IPS-15b (cell line): ENCODE data around the gene FBXO9.

Experiments
- H3K27me3 ChIP-seq: one replicate; pipeline ENCODE4 v1.6.1; 2013; ENCODE audit warnings: low read length; ENCODE audit not compliant: control insufficient read depth, insufficient read depth
- H3K36me3 ChIP-seq: one replicate; pipeline ENCODE4 v1.6.1; 2013; ENCODE audit warnings: low read length; ENCODE audit not compliant: control insufficient read depth, insufficient read depth
- H3K4me1 ChIP-seq: one replicate; pipeline ENCODE4 v1.6.1; 2013; ENCODE audit warnings: mild to moderate bottlenecking, low read length; ENCODE audit not compliant: control insufficient read depth, insufficient read depth
- H3K4me3 ChIP-seq: one replicate; pipeline ENCODE4 v1.5.1; 2013; ENCODE audit warnings: low read depth, low read length
- H3K9ac ChIP-seq: one replicate; pipeline ENCODE4 v1.6.1; 2013; ENCODE audit warnings: low read depth, mild to moderate bottlenecking, low read length
- H3K9me3 ChIP-seq: one replicate; pipeline ENCODE4 v1.6.1; 2013; ENCODE audit warnings: mild to moderate bottlenecking, low read length; ENCODE audit not compliant: control insufficient read depth, insufficient read depth

Gene FBXO9

DNA sequence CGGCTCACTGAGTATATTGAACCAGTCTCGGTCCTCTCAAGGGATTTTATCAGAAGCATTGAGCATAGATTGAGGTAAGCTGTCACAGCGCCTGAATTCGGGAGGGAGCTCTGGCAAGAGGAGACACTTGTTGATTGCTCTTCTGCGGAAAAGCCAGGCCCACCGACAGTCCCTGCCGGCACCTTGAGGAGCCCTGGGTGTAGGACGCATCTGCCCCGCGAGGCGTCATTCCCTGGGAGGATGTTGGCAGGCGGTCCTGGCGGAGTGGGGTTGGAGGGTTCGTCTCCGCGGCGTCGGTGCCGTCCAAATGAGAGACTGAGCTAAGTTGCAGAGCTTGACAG is 843 bp downstream of the FBXO9 start:
- H3K4me1 ChIP-seq, result peaks cover 9% of the 10 kb centered on the region
- peak overlapping the region; percentile 58 for H3K9ac ChIP-seq
- no peaks in the 10 kb centered on the region for H3K27me3 ChIP-seq
- H3K4me3 ChIP-seq, result peak overlapping the region; percentile 97
- no peaks in the 10 kb centered on the region for H3K9me3 ChIP-seq
- no peaks in the 10 kb centered on the region for H3K36me3 ChIP-seq

DNA sequence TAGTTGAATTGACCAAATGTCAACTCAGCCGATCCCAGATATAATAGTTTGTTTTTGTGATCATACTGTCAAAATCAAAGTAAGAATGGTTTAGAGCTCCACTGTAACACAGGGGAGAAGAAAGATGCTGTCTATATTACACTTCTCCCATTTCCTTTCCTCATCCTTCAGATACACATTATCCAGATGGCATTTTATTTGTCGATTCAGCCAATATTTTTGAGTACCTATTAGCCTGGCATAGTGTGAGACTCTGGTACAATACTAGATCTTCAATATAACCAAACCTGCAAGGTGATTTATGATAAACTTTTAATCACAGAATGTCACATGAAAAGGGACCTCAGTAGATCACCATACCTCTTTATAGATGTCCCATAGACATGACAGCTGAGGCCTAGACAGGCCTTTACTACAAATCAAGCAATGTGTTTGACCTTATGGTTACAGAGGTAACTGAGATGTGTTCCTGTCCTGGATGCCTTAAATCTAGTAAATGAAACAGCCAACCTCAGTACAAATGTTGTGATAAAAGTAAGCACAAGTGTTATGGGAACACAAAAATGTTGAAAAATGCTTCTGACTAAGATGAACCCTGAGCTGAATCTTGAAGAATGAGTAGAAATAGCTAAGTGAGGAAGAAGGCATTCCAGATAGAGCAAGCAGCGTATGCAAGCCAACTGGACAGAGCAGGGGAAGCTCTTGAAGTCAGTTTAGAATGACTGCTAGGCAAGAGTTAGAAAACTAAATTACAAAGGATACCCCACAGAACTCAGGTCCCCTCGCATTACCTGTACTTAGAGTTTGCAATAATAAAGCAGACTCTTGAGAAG is 1.9 kb downstream of the FBXO9 start:
- H3K4me1 ChIP-seq, result peaks cover 9% of the 10 kb centered on the region
- H3K36me3 ChIP-seq, result no peaks in the 10 kb centered on the region
- no peaks in the 10 kb centered on the region for H3K27me3 ChIP-seq
- no peak overlapping the region for H3K9ac ChIP-seq
- no peaks in the 10 kb centered on the region for H3K9me3 ChIP-seq
- H3K4me3 ChIP-seq, result no peak overlapping the region

DNA sequence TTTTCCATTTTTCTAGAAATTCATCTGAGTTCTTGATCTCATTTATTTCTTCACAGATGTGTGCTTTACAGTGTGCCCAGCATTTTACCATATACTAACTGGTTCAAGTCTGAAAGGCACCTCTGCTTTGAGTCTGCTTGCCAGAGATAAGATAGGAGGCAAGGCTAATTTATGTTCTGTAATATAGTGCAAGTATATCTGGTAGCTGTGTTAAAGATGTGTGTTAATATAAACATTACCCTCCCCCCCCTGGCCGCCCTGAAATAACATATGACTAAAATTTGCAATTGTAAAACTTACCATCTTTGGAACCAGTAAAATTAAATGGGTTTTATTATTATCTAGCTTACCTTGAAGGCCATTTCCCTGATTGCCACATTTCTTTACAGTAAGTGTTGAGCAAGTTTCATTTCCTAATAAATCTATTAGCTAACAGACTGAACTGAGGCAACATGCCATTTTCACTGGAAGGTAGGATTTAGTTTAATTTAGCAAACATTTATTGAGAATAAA is 2.7 kb downstream of the FBXO9 start:
- Histone ChIP-seq H3K27me3 (no peaks in the 10 kb centered on the region), H3K9me3 (no peaks in the 10 kb centered on the region), H3K4me1 (peaks cover 5% of the 10 kb centered on the region), H3K9ac (no peak overlapping the region), H3K36me3 (no peaks in the 10 kb centered on the region), H3K4me3 (no peak overlapping the region)

DNA sequence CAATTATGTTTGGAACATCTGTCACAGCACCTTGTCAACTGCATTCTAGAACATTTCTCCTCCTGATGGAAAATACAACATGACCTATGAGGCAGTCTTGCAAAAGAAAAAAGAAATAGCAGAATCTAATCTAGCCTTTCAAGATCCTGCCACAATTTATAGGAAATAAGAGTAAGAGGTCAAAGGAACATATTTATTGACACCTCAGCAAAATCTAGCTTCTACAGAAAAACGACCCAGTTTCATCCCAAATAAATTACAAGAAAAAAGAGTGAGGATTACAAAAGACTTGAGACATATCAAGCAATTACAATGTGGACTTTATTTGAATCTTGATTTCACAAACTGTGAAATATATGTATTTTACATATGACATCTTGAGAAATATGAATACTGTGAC is 4.2 kb downstream of the FBXO9 start:
- H3K9me3 ChIP-seq, result no peaks in the 10 kb centered on the region
- no peak overlapping the region for H3K9ac ChIP-seq
- peaks cover 5% of the 10 kb centered on the region for H3K36me3 ChIP-seq
- H3K27me3 ChIP-seq, result no peaks in the 10 kb centered on the region
- peaks cover 5% of the 10 kb centered on the region for H3K4me1 ChIP-seq
- H3K4me3 ChIP-seq, result no peak overlapping the region

DNA sequence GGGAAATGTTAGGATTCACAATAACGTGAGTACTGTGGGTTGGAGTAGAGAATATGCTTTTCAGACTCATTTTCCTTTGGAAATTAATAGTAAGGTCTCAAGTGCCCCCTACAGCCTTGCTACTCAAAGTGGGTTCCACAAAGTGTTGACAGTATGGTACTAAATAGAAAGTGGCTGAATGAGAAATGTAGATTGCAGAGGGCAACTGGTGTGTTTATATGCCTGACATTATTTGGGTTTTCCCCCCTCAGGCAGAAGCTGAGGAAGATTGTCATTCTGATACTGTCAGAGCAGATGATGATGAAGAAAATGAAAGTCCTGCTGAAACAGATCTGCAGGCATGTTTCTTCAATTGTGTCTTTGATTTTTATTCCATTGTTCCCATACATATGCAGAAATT is 5.6 kb downstream of the FBXO9 start:
- no peaks in the 10 kb centered on the region for H3K9me3 ChIP-seq
- no peaks in the 10 kb centered on the region for H3K27me3 ChIP-seq
- peaks cover 5% of the 10 kb centered on the region for H3K4me1 ChIP-seq
- H3K4me3 ChIP-seq, result no peak overlapping the region
- no peak overlapping the region for H3K9ac ChIP-seq
- H3K36me3 ChIP-seq, result peaks cover 5% of the 10 kb centered on the region

DNA sequence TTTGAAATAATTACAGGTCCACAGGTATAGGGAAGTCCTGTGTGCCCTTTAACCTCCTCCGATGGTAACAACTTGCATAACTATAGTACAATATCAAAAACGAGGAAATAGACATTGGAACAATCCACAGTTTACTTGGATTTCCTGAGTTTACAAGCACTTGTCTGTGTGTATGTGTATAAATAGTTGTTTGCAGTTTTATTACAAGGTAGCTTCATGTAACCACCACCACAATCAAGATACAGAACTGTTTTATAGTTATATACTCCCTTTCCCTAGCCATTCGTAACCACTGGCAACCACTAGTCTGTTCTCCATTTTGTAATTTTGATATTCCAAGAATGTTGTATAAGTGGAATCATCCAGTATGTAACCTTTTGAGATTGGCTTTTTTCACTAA is 9.1 kb downstream of the FBXO9 start:
- Histone ChIP-seq H3K27me3 (no peaks in the 10 kb centered on the region), H3K36me3 (peaks cover 5% of the 10 kb centered on the region), H3K9ac (no peak overlapping the region), H3K9me3 (no peaks in the 10 kb centered on the region), H3K4me1 (no peaks in the 10 kb centered on the region), H3K4me3 (no peak overlapping the region)

DNA sequence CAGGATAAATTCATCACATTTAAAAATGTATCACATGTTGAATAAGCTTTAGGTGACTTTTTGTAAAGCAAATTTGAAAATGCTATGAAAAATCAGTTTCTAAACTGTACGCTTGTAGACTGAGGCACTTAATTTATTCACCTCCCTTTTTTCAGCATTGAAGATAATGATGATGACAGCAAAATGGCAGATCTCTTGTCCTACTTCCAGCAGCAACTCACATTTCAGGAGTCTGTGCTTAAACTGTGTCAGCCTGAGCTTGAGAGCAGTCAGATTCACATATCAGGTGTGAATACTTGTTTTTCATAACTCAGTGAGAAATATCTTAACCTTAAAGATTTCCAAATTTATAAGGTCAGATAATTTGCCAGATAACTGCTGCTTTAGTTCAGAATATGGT is 15.6 kb downstream of the FBXO9 start:
- H3K36me3 ChIP-seq, result peaks cover 4% of the 10 kb centered on the region
- no peak overlapping the region for H3K9ac ChIP-seq
- H3K4me3 ChIP-seq, result no peak overlapping the region
- no peaks in the 10 kb centered on the region for H3K4me1 ChIP-seq
- no peaks in the 10 kb centered on the region for H3K27me3 ChIP-seq
- H3K9me3 ChIP-seq, result no peaks in the 10 kb centered on the region

DNA sequence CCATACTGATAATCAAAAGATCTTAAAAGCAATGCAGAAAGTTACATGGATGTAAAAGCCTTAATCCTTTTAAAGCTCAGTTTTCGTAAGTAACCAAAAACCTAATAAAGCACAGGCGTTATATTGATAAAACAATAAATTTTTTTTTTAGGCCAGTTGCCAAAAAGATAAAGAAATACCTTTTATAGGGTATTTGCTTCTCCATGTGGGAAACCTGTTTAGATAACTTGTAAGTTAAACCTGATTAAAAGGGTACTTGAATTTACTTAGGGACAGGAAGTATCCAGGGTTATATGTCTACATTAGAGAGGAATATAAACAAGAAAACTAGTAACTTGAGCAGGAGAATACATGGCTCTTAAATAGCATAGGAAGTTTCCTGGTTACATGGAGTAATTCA is 21.1 kb downstream of the FBXO9 start:
- Histone ChIP-seq H3K36me3 (peaks cover 6% of the 10 kb centered on the region), H3K4me1 (no peaks in the 10 kb centered on the region), H3K27me3 (no peaks in the 10 kb centered on the region), H3K9ac (no peak overlapping the region), H3K4me3 (no peak overlapping the region), H3K9me3 (no peaks in the 10 kb centered on the region)

DNA sequence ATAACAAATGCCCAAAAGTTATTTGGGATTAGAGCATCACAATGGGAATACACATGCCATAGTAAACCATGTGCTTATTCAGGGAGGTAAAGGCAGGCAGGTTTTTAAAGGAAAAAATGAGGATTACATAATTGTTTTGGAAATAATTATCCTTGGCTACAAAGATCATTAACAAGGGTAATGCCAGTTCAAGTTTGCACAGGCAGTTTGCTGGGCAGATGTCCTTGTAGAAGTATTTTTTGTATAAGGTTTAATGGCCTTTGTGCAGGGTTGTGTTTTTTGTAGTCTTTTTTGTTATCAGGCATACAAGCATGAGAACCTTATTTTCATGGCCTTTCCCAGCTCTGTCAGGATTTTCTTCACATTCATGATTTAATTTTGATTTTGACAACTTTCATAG is 24.7 kb downstream of the FBXO9 start:
- Histone ChIP-seq H3K9me3 (no peaks in the 10 kb centered on the region), H3K4me3 (no peak overlapping the region), H3K9ac (no peak overlapping the region), H3K27me3 (no peaks in the 10 kb centered on the region), H3K4me1 (no peaks in the 10 kb centered on the region), H3K36me3 (peaks cover 10% of the 10 kb centered on the region)

DNA sequence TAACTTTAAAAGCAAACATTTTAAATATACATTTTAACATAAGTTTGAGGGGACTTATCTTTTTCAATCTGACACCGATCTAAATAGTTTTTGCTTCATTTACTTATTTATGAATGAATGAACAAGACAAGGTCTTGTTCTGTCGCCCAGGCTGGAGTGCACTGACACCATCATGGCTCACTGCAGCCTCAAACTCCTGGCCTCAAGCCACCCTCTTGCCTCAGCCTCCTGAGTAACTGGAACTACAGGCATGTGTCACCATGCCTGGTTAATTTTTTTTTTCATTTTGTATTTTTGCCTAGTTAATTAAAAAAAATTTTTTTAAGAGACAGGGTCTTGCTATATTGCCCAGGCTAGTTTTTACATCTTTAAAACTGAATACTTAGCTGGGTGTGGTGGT is 25.4 kb downstream of the FBXO9 start:
- H3K4me3 ChIP-seq, result no peak overlapping the region
- H3K36me3 ChIP-seq, result peaks cover 10% of the 10 kb centered on the region
- no peaks in the 10 kb centered on the region for H3K9me3 ChIP-seq
- H3K9ac ChIP-seq, result no peak overlapping the region
- no peaks in the 10 kb centered on the region for H3K27me3 ChIP-seq
- no peaks in the 10 kb centered on the region for H3K4me1 ChIP-seq

DNA sequence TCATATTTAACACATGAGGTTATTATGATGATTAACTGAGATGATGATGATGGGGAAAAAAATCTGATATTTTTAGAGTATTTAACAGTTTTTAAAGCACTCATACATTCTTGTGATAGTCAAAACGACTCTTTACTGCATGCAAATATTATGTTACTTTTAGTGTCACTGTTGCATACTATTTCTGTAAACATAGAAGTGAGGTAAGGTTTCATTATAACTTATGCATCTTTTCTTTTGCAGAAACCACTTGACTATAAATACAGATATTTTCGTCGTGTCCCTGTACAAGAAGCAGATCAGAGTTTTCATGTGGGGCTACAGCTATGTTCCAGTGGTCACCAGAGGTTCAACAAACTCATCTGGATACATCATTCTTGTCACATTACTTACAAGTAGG is 30.1 kb downstream of the FBXO9 start:
- Histone ChIP-seq H3K4me3 (no peak overlapping the region), H3K4me1 (no peaks in the 10 kb centered on the region), H3K36me3 (peaks cover 10% of the 10 kb centered on the region)

DNA sequence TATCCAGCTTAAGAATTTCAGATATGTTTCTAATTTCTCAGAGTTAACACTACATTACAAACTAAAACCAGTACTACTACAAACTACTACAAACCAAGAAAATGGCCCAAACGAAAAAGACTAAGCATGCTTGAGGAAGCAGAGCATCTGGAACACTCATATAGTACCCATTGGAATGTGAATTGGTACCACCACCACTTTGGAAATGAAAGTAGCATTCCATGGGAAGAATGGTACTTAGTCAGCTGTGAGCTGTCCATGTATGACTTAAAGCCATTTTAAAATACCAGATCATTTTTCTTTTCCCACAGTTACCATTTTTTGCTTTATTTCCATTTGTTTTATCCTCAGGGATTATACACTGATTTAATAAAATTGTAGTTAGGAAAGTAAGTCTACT is 30.5 kb downstream of the FBXO9 start:
- Histone ChIP-seq H3K9ac (no peak overlapping the region), H3K4me3 (no peak overlapping the region), H3K4me1 (no peaks in the 10 kb centered on the region), H3K27me3 (no peaks in the 10 kb centered on the region), H3K9me3 (no peaks in the 10 kb centered on the region), H3K36me3 (peaks cover 10% of the 10 kb centered on the region)

More for the DNA sequence above, 30.1 kb downstream of the FBXO9 start:
- Histone ChIP-seq H3K9ac (no peak overlapping the region), H3K27me3 (no peaks in the 10 kb centered on the region), H3K9me3 (no peaks in the 10 kb centered on the region)
